Activated naive CD8-positive, alpha-beta T cell (primary cell): ENCODE results near the gene KRTAP10-7.
"Not testable (repeated sequence)": the region's sequence is repeated elsewhere in the genome, so short reads cannot be mapped to it uniquely, and the experiment has no call there.

Experiments used
- H3K27ac Mint-ChIP-seq: one replicate; pipeline ENCODE4 v1.8.0; 2021; ENCODE audit warnings: mixed read lengths
- H3K27me3 Mint-ChIP-seq: one replicate; pipeline ENCODE4 v1.8.0; 2021; ENCODE audit warnings: mixed read lengths
- H3K36me3 Mint-ChIP-seq: one replicate; pipeline ENCODE4 v1.8.0; 2021; ENCODE audit warnings: mixed read lengths
- H3K4me1 Mint-ChIP-seq: one replicate; pipeline ENCODE4 v1.8.0; 2021; ENCODE audit warnings: low read depth, mixed read lengths
- H3K4me3 Mint-ChIP-seq: one replicate; pipeline ENCODE4 v1.8.0; 2021; ENCODE audit warnings: mild to moderate bottlenecking, mixed read lengths
- H3K9me3 Mint-ChIP-seq: one replicate; pipeline ENCODE4 v1.8.0; 2021; ENCODE audit warnings: low read depth, mixed read lengths

The KRTAP10-7 gene

GRCh38 chr21:44609193-44609592 lies 8.8 kb downstream of the KRTAP10-7 start:
- no peak overlapping the region for H3K27ac Mint-ChIP-seq
- no peaks in the 10 kb centered on the region for H3K27me3 Mint-ChIP-seq
- peaks cover 3% of the 10 kb centered on the region for H3K4me1 Mint-ChIP-seq
- no peak overlapping the region for H3K4me3 Mint-ChIP-seq
- peaks cover 13% of the 10 kb centered on the region for H3K9me3 Mint-ChIP-seq
- peaks cover 14% of the 10 kb centered on the region for H3K36me3 Mint-ChIP-seq

- H3K27ac Mint-ChIP-seq, H3K4me1 Mint-ChIP-seq, H3K4me3 Mint-ChIP-seq, H3K27me3 Mint-ChIP-seq: not testable (repeated sequence)
- Mint-ChIP-seq H3K36me3 (peaks cover 14% of the 10 kb centered on the region), H3K9me3 (peaks cover 13% of the 10 kb centered on the region)
Observed at GRCh38 chr21:44610157-44610843, 9.9 kb downstream of the KRTAP10-7 start.

GRCh38 chr21:44611551-44611950 lies 11.2 kb downstream of the KRTAP10-7 start:
- peaks cover 16% of the 10 kb centered on the region for H3K4me1 Mint-ChIP-seq
- H3K36me3 Mint-ChIP-seq = peaks cover 14% of the 10 kb centered on the region
- H3K27ac Mint-ChIP-seq = no peak overlapping the region

GRCh38 chr21:44612029-44612486 lies 11.7 kb downstream of the KRTAP10-7 start, which contains the start of gene KRTAP10-8:
Gene KRTAP10-8, plus strand, starts transcription at chr21:44612079. Its CDS starts 22 bp downstream, at chr21:44612101.
- H3K27ac Mint-ChIP-seq = no peak within 1 kb of the TSS
- peaks cover 21% of the 10 kb centered on the region for H3K4me1 Mint-ChIP-seq
- peaks cover 14% of the 10 kb centered on the region for H3K36me3 Mint-ChIP-seq
- peaks cover 13% of the 10 kb centered on the region for H3K9me3 Mint-ChIP-seq
- no peak within 1 kb of the TSS for H3K4me3 Mint-ChIP-seq
- no peaks in the 10 kb centered on the region for H3K27me3 Mint-ChIP-seq

More at GRCh38 chr21:44611551-44611950, 11.2 kb downstream of the KRTAP10-7 start:
- H3K27me3 Mint-ChIP-seq = no peaks in the 10 kb centered on the region
- peaks cover 13% of the 10 kb centered on the region for H3K9me3 Mint-ChIP-seq
- no peak overlapping the region for H3K4me3 Mint-ChIP-seq

GRCh38 chr21:44612669-44613229 lies 12.4 kb downstream of the KRTAP10-7 start:
- Mint-ChIP-seq H3K4me1 (peaks cover 27% of the 10 kb centered on the region), H3K27me3 (no peaks in the 10 kb centered on the region), H3K4me3 (no peak overlapping the region), H3K9me3 (peaks cover 13% of the 10 kb centered on the region), H3K27ac (no peak overlapping the region), H3K36me3 (peaks cover 14% of the 10 kb centered on the region)

GRCh38 chr21:44613386-44614155 lies 13.2 kb downstream of the KRTAP10-7 start:
- peaks cover 36% of the 10 kb centered on the region for H3K4me1 Mint-ChIP-seq
- no peak overlapping the region for H3K27ac Mint-ChIP-seq
- H3K36me3 Mint-ChIP-seq = peaks cover 14% of the 10 kb centered on the region
- no peak overlapping the region for H3K4me3 Mint-ChIP-seq
- H3K9me3 Mint-ChIP-seq = peaks cover 13% of the 10 kb centered on the region
- H3K27me3 Mint-ChIP-seq = no peaks in the 10 kb centered on the region

GRCh38 chr21:44614161-44614631 lies 13.8 kb downstream of the KRTAP10-7 start:
- Mint-ChIP-seq H3K9me3 (peaks cover 11% of the 10 kb centered on the region), H3K4me1 (peaks cover 42% of the 10 kb centered on the region), H3K27me3 (no peaks in the 10 kb centered on the region), H3K27ac (no peak overlapping the region), H3K4me3 (no peak overlapping the region), H3K36me3 (peaks cover 12% of the 10 kb centered on the region)

GRCh38 chr21:44614961-44615391 lies 14.6 kb downstream of the KRTAP10-7 start:
- H3K27ac Mint-ChIP-seq = no peak overlapping the region
- H3K9me3 Mint-ChIP-seq = peaks cover 11% of the 10 kb centered on the region
- H3K36me3 Mint-ChIP-seq = peaks cover 13% of the 10 kb centered on the region
- peaks cover 50% of the 10 kb centered on the region for H3K4me1 Mint-ChIP-seq
- H3K4me3 Mint-ChIP-seq = no peak overlapping the region
- H3K27me3 Mint-ChIP-seq = no peaks in the 10 kb centered on the region

- peak overlapping the region; percentile 30 for H3K4me3 Mint-ChIP-seq
- H3K27ac Mint-ChIP-seq = no peak overlapping the region
- H3K4me1 Mint-ChIP-seq = peaks cover 52% of the 10 kb centered on the region
- peaks cover 15% of the 10 kb centered on the region for H3K36me3 Mint-ChIP-seq
- peaks cover 13% of the 10 kb centered on the region for H3K9me3 Mint-ChIP-seq
- H3K27me3 Mint-ChIP-seq = no peaks in the 10 kb centered on the region
Observed at GRCh38 chr21:44615466-44615865, 15.1 kb downstream of the KRTAP10-7 start.

GRCh38 chr21:44615911-44616590 lies 15.7 kb downstream of the KRTAP10-7 start:
- Mint-ChIP-seq H3K27ac (peak overlapping the region; percentile 16), H3K4me3 (peak overlapping the region; percentile 30), H3K4me1 (peaks cover 55% of the 10 kb centered on the region), H3K36me3 (peaks cover 20% of the 10 kb centered on the region), H3K9me3 (peaks cover 18% of the 10 kb centered on the region), H3K27me3 (no peaks in the 10 kb centered on the region)

GRCh38 chr21:44616591-44616926 lies 16.2 kb downstream of the KRTAP10-7 start:
- H3K27ac Mint-ChIP-seq = no peak overlapping the region
- peaks cover 17% of the 10 kb centered on the region for H3K36me3 Mint-ChIP-seq
- H3K4me3 Mint-ChIP-seq = no peak overlapping the region
- no peaks in the 10 kb centered on the region for H3K27me3 Mint-ChIP-seq
- H3K9me3 Mint-ChIP-seq = peaks cover 18% of the 10 kb centered on the region
- H3K4me1 Mint-ChIP-seq = peaks cover 55% of the 10 kb centered on the region

GRCh38 chr21:44617071-44617501 lies 16.7 kb downstream of the KRTAP10-7 start:
- H3K27me3 Mint-ChIP-seq = no peaks in the 10 kb centered on the region
- H3K9me3 Mint-ChIP-seq = peaks cover 18% of the 10 kb centered on the region
- H3K27ac Mint-ChIP-seq = peak overlapping the region; percentile 54
- H3K36me3 Mint-ChIP-seq = peaks cover 20% of the 10 kb centered on the region
- H3K4me3 Mint-ChIP-seq = no peak overlapping the region
- H3K4me1 Mint-ChIP-seq = peaks cover 55% of the 10 kb centered on the region

- Mint-ChIP-seq H3K4me1 (peaks cover 52% of the 10 kb centered on the region), H3K27ac (peak overlapping the region; percentile 95), H3K4me3 (peak overlapping the region; percentile 75), H3K9me3 (peaks cover 32% of the 10 kb centered on the region), H3K36me3 (peaks cover 27% of the 10 kb centered on the region), H3K27me3 (no peaks in the 10 kb centered on the region)
Observed at GRCh38 chr21:44618504-44618903, 18.1 kb downstream of the KRTAP10-7 start.

- H3K36me3 Mint-ChIP-seq = peaks cover 28% of the 10 kb centered on the region
- peaks cover 36% of the 10 kb centered on the region for H3K9me3 Mint-ChIP-seq
- peak overlapping the region; percentile 95 for H3K27ac Mint-ChIP-seq
- H3K4me3 Mint-ChIP-seq = peak overlapping the region; percentile 75
- peaks cover 52% of the 10 kb centered on the region for H3K4me1 Mint-ChIP-seq
- H3K27me3 Mint-ChIP-seq = no peaks in the 10 kb centered on the region
Observed at GRCh38 chr21:44618909-44619308, 18.5 kb downstream of the KRTAP10-7 start.
